Measurements from ENCODE around the gene ABHD14A. TPM values are rescaled to one million over a fixed set of nuclear protein-coding genes. Genes with fewer than 3 reads are reported as not detected.
A peak's percentile ranks its signal among the peaks of the same experiment; 100 is the strongest.

Gene ABHD14A
- total and polyA plus RNA-seq, 2 of the 13 experiments (the other 11 are each of a cell fraction or from before 2014, with no cell fraction given): 29.5 to 46.9 TPM

DNA sequence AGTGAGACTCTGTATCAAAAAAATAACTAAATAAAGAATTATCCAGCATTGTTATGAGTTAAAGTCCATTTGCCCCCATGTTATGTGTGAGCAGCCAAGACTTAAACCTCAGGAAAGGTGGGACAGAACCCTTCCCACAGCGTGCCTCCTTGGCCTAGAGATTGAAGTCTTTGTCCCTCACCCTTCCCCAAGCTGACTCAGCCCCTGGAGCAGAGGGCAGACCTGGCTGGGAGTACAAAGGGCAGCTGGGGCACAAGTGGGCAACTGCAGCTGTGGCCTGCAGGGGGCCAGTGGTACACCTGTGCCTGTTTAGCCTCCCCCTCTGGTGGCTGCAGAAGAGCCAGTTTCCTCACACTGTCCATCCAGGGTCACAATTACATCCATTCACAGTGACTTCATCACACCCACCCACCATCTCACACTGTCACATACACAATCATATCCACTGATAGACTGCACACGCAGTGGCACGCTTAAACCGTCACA lies 7.5 kb downstream of the ABHD14A start (continued):
- TF ChIP-seq ZNF790 (CRISPR knock-in tag; IDR thresholded peaks at IDR 0.05; ENCODE audit: borderline replicate concordance) (no peak), BHLHE40 (IDR thresholded peaks at IDR 0.05; ENCODE audit: low read length) (peak; percentile 55; the same call in 1 of the 2 replicates), FOXP1 (IDR thresholded peaks at IDR 0.05) (no peak), FOXP1 (CRISPR knock-in tag; IDR thresholded peaks at IDR 0.05) (0 out of 2 replicates have a peak, but pooled peaks have one; percentile 38), ZNF143 (CRISPR knock-in tag; IDR thresholded peaks at IDR 0.05) (no peak), KDM5A (IDR thresholded peaks at IDR 0.05; ENCODE audit: borderline replicate concordance, low read length) (no peak), PHB2 (IDR thresholded peaks at IDR 0.05; ENCODE audit: partially characterized antibody) (no peak), GPN1 (CRISPR knock-in tag; IDR thresholded peaks at IDR 0.05; ENCODE audit: borderline replicate concordance) (0 out of 2 replicates have a peak, but pooled peaks have one; percentile 10), KMT2A (CRISPR knock-in tag; IDR thresholded peaks at IDR 0.05) (0 out of 2 replicates have a peak, but pooled peaks have one; percentile 54), ZNF235 (CRISPR knock-in tag; IDR thresholded peaks at IDR 0.05; ENCODE audit: borderline replicate concordance) (0 out of 2 replicates have a peak, but pooled peaks have one; percentile 21), ZNF253 (CRISPR knock-in tag; IDR thresholded peaks at IDR 0.05; ENCODE audit: borderline replicate concordance) (no peak), FOXM1 (CRISPR knock-in tag; IDR thresholded peaks at IDR 0.05) (no peak), ZNF83 (CRISPR knock-in tag; IDR thresholded peaks at IDR 0.05; ENCODE audit: borderline replicate concordance) (no peak)
- TF ChIP-seq, protein P1, sequence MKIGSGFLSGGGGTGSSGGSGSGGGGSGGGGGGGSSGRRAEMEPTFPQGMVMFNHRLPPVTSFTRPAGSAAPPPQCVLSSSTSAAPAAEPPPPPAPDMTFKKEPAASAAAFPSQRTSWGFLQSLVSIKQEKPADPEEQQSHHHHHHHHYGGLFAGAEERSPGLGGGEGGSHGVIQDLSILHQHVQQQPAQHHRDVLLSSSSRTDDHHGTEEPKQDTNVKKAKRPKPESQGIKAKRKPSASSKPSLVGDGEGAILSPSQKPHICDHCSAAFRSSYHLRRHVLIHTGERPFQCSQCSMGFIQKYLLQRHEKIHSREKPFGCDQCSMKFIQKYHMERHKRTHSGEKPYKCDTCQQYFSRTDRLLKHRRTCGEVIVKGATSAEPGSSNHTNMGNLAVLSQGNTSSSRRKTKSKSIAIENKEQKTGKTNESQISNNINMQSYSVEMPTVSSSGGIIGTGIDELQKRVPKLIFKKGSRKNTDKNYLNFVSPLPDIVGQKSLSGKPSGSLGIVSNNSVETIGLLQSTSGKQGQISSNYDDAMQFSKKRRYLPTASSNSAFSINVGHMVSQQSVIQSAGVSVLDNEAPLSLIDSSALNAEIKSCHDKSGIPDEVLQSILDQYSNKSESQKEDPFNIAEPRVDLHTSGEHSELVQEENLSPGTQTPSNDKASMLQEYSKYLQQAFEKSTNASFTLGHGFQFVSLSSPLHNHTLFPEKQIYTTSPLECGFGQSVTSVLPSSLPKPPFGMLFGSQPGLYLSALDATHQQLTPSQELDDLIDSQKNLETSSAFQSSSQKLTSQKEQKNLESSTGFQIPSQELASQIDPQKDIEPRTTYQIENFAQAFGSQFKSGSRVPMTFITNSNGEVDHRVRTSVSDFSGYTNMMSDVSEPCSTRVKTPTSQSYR (CRISPR knock-in tag; IDR thresholded peaks at IDR 0.05; ENCODE audit: borderline replicate concordance): peak; percentile 72; the same call in 1 of the 2 replicates
- TF ChIP-seq, protein P2, sequence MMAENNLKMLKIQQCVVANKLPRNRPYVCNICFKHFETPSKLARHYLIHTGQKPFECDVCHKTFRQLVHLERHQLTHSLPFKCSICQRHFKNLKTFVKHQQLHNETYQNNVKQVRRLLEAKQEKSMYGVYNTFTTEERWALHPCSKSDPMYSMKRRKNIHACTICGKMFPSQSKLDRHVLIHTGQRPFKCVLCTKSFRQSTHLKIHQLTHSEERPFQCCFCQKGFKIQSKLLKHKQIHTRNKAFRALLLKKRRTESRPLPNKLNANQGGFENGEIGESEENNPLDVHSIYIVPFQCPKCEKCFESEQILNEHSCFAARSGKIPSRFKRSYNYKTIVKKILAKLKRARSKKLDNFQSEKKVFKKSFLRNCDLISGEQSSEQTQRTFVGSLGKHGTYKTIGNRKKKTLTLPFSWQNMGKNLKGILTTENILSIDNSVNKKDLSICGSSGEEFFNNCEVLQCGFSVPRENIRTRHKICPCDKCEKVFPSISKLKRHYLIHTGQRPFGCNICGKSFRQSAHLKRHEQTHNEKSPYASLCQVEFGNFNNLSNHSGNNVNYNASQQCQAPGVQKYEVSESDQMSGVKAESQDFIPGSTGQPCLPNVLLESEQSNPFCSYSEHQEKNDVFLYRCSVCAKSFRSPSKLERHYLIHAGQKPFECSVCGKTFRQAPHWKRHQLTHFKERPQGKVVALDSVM (CRISPR knock-in tag; IDR thresholded peaks at IDR 0.05): no peak; the same call in none of the 2 replicates
- TF ChIP-seq, protein P3, sequence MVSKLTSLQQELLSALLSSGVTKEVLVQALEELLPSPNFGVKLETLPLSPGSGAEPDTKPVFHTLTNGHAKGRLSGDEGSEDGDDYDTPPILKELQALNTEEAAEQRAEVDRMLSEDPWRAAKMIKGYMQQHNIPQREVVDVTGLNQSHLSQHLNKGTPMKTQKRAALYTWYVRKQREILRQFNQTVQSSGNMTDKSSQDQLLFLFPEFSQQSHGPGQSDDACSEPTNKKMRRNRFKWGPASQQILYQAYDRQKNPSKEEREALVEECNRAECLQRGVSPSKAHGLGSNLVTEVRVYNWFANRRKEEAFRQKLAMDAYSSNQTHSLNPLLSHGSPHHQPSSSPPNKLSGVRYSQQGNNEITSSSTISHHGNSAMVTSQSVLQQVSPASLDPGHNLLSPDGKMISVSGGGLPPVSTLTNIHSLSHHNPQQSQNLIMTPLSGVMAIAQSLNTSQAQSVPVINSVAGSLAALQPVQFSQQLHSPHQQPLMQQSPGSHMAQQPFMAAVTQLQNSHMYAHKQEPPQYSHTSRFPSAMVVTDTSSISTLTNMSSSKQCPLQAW (CRISPR knock-in tag; IDR thresholded peaks at IDR 0.05): no peak
- TF ChIP-seq, protein P4, sequence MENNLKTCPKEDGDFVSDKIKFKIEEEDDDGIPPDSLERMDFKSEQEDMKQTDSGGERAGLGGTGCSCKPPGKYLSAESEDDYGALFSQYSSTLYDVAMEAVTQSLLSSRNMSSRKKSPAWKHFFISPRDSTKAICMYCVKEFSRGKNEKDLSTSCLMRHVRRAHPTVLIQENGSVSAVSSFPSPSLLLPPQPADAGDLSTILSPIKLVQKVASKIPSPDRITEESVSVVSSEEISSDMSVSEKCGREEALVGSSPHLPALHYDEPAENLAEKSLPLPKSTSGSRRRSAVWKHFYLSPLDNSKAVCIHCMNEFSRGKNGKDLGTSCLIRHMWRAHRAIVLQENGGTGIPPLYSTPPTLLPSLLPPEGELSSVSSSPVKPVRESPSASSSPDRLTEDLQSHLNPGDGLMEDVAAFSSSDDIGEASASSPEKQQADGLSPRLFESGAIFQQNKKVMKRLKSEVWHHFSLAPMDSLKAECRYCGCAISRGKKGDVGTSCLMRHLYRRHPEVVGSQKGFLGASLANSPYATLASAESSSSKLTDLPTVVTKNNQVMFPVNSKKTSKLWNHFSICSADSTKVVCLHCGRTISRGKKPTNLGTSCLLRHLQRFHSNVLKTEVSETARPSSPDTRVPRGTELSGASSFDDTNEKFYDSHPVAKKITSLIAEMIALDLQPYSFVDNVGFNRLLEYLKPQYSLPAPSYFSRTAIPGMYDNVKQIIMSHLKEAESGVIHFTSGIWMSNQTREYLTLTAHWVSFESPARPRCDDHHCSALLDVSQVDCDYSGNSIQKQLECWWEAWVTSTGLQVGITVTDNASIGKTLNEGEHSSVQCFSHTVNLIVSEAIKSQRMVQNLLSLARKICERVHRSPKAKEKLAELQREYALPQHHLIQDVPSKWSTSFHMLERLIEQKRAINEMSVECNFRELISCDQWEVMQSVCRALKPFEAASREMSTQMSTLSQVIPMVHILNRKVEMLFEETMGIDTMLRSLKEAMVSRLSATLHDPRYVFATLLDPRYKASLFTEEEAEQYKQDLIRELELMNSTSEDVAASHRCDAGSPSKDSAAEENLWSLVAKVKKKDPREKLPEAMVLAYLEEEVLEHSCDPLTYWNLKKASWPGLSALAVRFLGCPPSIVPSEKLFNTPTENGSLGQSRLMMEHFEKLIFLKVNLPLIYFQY (CRISPR knock-in tag; IDR thresholded peaks at IDR 0.05; ENCODE audit: borderline replicate concordance): peak; percentile 47; the same call in 1 of the 2 replicates

All from HepG2 (cell line).